HepG2 (cell line): ENCODE measurements around the gene STX1B. TPM values are rescaled to one million over a fixed set of nuclear protein-coding genes. Genes with fewer than 3 reads are reported as not detected.

Source experiments
- BRCA1 ChIP-seq: sonication (generic); formaldehyde crosslinking; IDR thresholded peaks from 2 replicates; pipeline ENCODE4 v1.4.0; 2020; ENCODE audit warnings: missing genetic modification reagents
- CSRNP2 ChIP-seq: sonication (generic); formaldehyde crosslinking; conservative IDR thresholded peaks from 2 replicates; pipeline ENCODE4 v1.8.0; 2022; ENCODE audit warnings: low read depth, missing genetic modification reagents
- DNMT1 ChIP-seq: sonication (generic); formaldehyde crosslinking; IDR thresholded peaks from 2 replicates; pipeline ENCODE4 v1.5.1; 2020; ENCODE audit warnings: mild to moderate bottlenecking, missing genetic modification reagents
- DNMT3B ChIP-seq: conservative IDR thresholded peaks from 2 replicates; pipeline ENCODE4 v1.6.1; 2016; ENCODE audit warnings: missing biosample characterization, control low read depth
- ELF1 ChIP-seq: sonication (generic); formaldehyde crosslinking; IDR thresholded peaks from 2 replicates; pipeline ENCODE4 v1.4.0; 2020; ENCODE audit warnings: missing genetic modification reagents
- FIP1L1 ChIP-seq: fragments of 200-400 bp; formaldehyde crosslinking; IDR thresholded peaks from 2 replicates; pipeline ENCODE4 v1.6.1; 2018; ENCODE audit warnings: low read depth, mild to moderate bottlenecking, low read length, moderate library complexity, borderline replicate concordance; ENCODE audit not compliant: insufficient read depth
- FOXC1 ChIP-seq: sonication (generic); formaldehyde crosslinking; IDR thresholded peaks from 2 replicates; pipeline ENCODE4 v1.8.0; 2022; ENCODE audit warnings: mild to moderate bottlenecking, missing genetic modification reagents, borderline replicate concordance
- KDM5A ChIP-seq: fragments of 200-600 bp; sonication (generic); IDR thresholded peaks from 2 replicates; pipeline ENCODE4 v1.7.0; 2018; ENCODE audit warnings: antibody characterized with exemption, mild to moderate bottlenecking, low read length, borderline replicate concordance
- MAFK ChIP-seq, 2 experiments: IDR thresholded peaks in 1 of 2; conservative IDR thresholded peaks in 1 of 2; 2 replicates each; pipeline ENCODE4 v1.6.1; 2011; ENCODE audit warnings: improper control_type of control experiment in 2 of 2, low read length in 2 of 2
- NAIF1 ChIP-seq: sonication (generic); formaldehyde crosslinking; IDR thresholded peaks from 2 replicates; pipeline ENCODE4 v1.5.0; 2020; ENCODE audit warnings: mild to moderate bottlenecking, missing genetic modification reagents, borderline replicate concordance
- PAX8 ChIP-seq: sonication (generic); formaldehyde crosslinking; IDR thresholded peaks from 2 replicates; pipeline ENCODE4 v1.8.0; 2022; ENCODE audit warnings: mild to moderate bottlenecking, missing genetic modification reagents, borderline replicate concordance
- POLR2A ChIP-seq, 2 experiments: IDR thresholded peaks; 2 replicates each; pipeline ENCODE4 v1.6.1; 2011; ENCODE audit warnings: low read depth in 2 of 2, low read length in 2 of 2, mild to moderate bottlenecking in 1 of 2, moderate library complexity in 1 of 2; ENCODE audit not compliant: insufficient read depth in 1 of 2
- PPARG ChIP-seq: conservative IDR thresholded peaks from 2 replicates; pipeline ENCODE4 v1.6.1; 2016; ENCODE audit warnings: missing biosample characterization, missing genetic modification reagents
- RORA ChIP-seq: sonication (generic); formaldehyde crosslinking; IDR thresholded peaks from 2 replicates; pipeline ENCODE4 v1.5.0; 2020; ENCODE audit warnings: mild to moderate bottlenecking, missing genetic modification reagents, moderate library complexity
- SIX4 ChIP-seq: sonication (generic); formaldehyde crosslinking; IDR thresholded peaks from 2 replicates; pipeline ENCODE4 v1.4.0; 2020; ENCODE audit warnings: missing genetic modification reagents
- SMARCE1 ChIP-seq: fragments of 450-650 bp; IDR thresholded peaks from 2 replicates; pipeline ENCODE4 v1.6.1; 2017; ENCODE audit warnings: borderline replicate concordance
- SNAPC2 ChIP-seq: sonication (generic); formaldehyde crosslinking; IDR thresholded peaks from 2 replicates; pipeline ENCODE4 v1.8.1; 2022; ENCODE audit warnings: mild to moderate bottlenecking, missing genetic modification reagents
- THRA ChIP-seq: sonication (generic); formaldehyde crosslinking; IDR thresholded peaks from 2 replicates; pipeline ENCODE4 v1.4.0; 2020; ENCODE audit warnings: missing genetic modification reagents, borderline replicate concordance
- ZBTB20 ChIP-seq: sonication (generic); formaldehyde crosslinking; IDR thresholded peaks from 2 replicates; pipeline ENCODE4 v1.8.1; 2023; ENCODE audit warnings: missing genetic modification reagents, low read depth, mild to moderate bottlenecking, borderline replicate concordance
- ZNF251 ChIP-seq: sonication (generic); formaldehyde crosslinking; IDR thresholded peaks from 2 replicates; pipeline ENCODE4 v1.9.0; 2021; ENCODE audit warnings: mild to moderate bottlenecking, missing genetic modification reagents
- ZNF253 ChIP-seq: sonication (generic); formaldehyde crosslinking; IDR thresholded peaks from 2 replicates; pipeline ENCODE4 v1.8.0; 2022; ENCODE audit warnings: mild to moderate bottlenecking, missing genetic modification reagents, borderline replicate concordance
- ZNF260 ChIP-seq: sonication (generic); formaldehyde crosslinking; IDR thresholded peaks from 2 replicates; pipeline ENCODE4 v1.4.0; 2020; ENCODE audit warnings: missing genetic modification reagents, low read depth, mild to moderate bottlenecking, borderline replicate concordance
- ZNF362 ChIP-seq: sonication (generic); formaldehyde crosslinking; IDR thresholded peaks from 2 replicates; pipeline ENCODE4 v1.4.0; 2020; ENCODE audit warnings: missing genetic modification reagents, mild to moderate bottlenecking, borderline replicate concordance
- ZNF790 ChIP-seq: sonication (generic); formaldehyde crosslinking; IDR thresholded peaks from 2 replicates; pipeline ENCODE4 v1.8.0; 2022; ENCODE audit warnings: missing genetic modification reagents, mild to moderate bottlenecking, borderline replicate concordance
- ZZZ3 ChIP-seq: sonication (generic); formaldehyde crosslinking; IDR thresholded peaks from 2 replicates; pipeline ENCODE4 v1.4.0; 2020; ENCODE audit warnings: missing genetic modification reagents, mild to moderate bottlenecking, borderline replicate concordance
- polyA plus RNA-seq, 8 experiments: library from polyadenylated mRNA; depleted of rRNA in 3 of 8; stranded (reverse) in 7 of 8; unstranded in 1 of 8; fragments of >200 nt; fragmentation: Illumina TruSeq in 4 of 8; extraction: Trizol in 4 of 8; gene quantifications; 2 replicates each; pipeline versions ENCODE4 v1.2.1 to v1.2.3, GENCODE V29; 2011 to 2016; ENCODE audit warnings: low read depth in 4 of 8, missing spikeins in 1 of 8, mixed read lengths in 1 of 8; ENCODE audit not compliant: insufficient read depth in 1 of 8
- total RNA-seq, 5 experiments: library from RNA; depleted of rRNA; stranded (reverse); fragments of >200 nt; fragmentation: Illumina TruSeq; extraction: Trizol; gene quantifications; 2 replicates each; pipeline ENCODE4 v1.2.3, GENCODE V29; 2016; ENCODE audit warnings: low read depth in 1 of 5

Gene STX1B
- total and polyA plus RNA-seq, 2 of the 13 experiments (the other 11 are each of a cell fraction or from before 2014, with no cell fraction given): 2.1 to 3.0 TPM

- TF ChIP-seq FOXC1 (CRISPR knock-in tag): peak; percentile 74; the same call in 1 of the 2 replicates
- peak in 1 of 2 experiments; percentile 52; a peak in 3 of 4 replicates for TF ChIP-seq POLR2A (IDR thresholded peaks at IDR 0.05; ENCODE audit: insufficient read depth in 1 of 2, low read depth in 2 of 2, low read length in 2 of 2)
- TF ChIP-seq THRA (CRISPR knock-in tag): no peak; the same call in none of the 2 replicates
- TF ChIP-seq PAX8 (CRISPR knock-in tag): peak; percentile 81; the same call in 1 of the 2 replicates
- 0 out of 2 replicates have a peak, but pooled peaks have one; percentile 14 for TF ChIP-seq ZNF790 (CRISPR knock-in tag)
- TF ChIP-seq CSRNP2 (CRISPR knock-in tag): no peak
- no peak for TF ChIP-seq MAFK (conservative IDR thresholded peaks at IDR 0.05 in 1 of 2, IDR thresholded peaks at IDR 0.05 in 1 of 2; ENCODE audit: low read length in 2 of 2)
- no peak; the same call in 1 of the 2 replicates for TF ChIP-seq ZNF260 (CRISPR knock-in tag)
- peak; percentile 84; the same call in 1 of the 2 replicates for TF ChIP-seq ZBTB20 (CRISPR knock-in tag)
- peak; percentile 53; the same call in 1 of the 2 replicates for TF ChIP-seq ZNF362 (CRISPR knock-in tag)
- TF ChIP-seq FIP1L1: no peak
- TF ChIP-seq DNMT1 (CRISPR knock-in tag): peak; percentile 66; the same call in 1 of the 2 replicates
- TF ChIP-seq NAIF1 (CRISPR knock-in tag): no peak
- TF ChIP-seq KDM5A: peak; percentile 37; the same call in 1 of the 2 replicates
- no peak for TF ChIP-seq RORA (CRISPR knock-in tag)
- TF ChIP-seq ZZZ3 (CRISPR knock-in tag): peak; percentile 80; the same call in 1 of the 2 replicates
- TF ChIP-seq SMARCE1: no peak
- TF ChIP-seq ZNF253 (CRISPR knock-in tag): no peak
- no peak for TF ChIP-seq SIX4 (CRISPR knock-in tag)
- TF ChIP-seq ELF1: peak; percentile 65
- no peak; the same call in 1 of the 2 replicates for TF ChIP-seq PPARG
- TF ChIP-seq ZNF251: peak; percentile 46; the same call in 1 of the 2 replicates
- TF ChIP-seq SNAPC2: peak; percentile 73; the same call in 1 of the 2 replicates
- no peak for TF ChIP-seq DNMT3B (CRISPR knock-in tag)
- no peak for TF ChIP-seq BRCA1
Measured at GRCh38 chr16:30985401-30986128, 24.9 kb downstream of the STX1B start (continued).
